ENCODE results near the gene AVPR1A. TPM values are rescaled to one million over a fixed set of nuclear protein-coding genes. Genes with fewer than 3 reads are reported as not detected.

AVPR1A gene
- total RNA-seq, 1 donor from 2014 or later: 2.1 TPM

DNA sequence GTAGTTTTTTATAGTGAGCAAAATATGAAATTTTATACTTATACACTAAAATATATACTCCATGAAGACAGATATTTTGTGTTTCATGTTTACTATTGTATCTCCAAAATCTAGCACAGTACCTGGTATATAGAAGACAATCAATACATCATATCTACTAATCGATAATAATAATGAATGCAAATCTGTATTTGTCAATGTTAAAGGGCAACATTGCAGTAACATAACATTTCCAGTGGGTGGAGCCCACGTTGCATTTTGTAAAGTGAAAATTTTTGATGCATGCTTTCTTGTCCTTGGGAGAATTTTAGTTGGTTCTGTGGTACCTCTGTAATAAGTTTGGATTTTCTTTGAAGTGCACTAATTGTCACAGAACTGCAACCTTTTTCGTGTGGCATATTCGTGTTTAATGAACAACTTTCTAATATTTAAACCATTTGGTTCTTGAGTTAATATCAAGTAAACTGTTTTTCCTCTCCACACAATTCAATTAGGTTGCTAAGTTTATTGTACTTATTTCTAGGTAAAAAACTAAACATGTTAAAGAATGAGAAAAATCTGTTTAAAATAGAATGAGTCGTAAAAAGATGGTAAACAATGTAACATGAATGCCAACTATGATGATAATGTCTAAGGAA lies 47.4 kb downstream of the AVPR1A start:
- intact Hi-C loops (cut with DNase I): loop anchor here (5.0 kb wide), 1 partner anchor 704 kb away; no protein-coding TSS in a partner anchor
- ATAC-seq (no peak), DNase-seq (ENCODE audit: missing footprints) (no peak)

DNA sequence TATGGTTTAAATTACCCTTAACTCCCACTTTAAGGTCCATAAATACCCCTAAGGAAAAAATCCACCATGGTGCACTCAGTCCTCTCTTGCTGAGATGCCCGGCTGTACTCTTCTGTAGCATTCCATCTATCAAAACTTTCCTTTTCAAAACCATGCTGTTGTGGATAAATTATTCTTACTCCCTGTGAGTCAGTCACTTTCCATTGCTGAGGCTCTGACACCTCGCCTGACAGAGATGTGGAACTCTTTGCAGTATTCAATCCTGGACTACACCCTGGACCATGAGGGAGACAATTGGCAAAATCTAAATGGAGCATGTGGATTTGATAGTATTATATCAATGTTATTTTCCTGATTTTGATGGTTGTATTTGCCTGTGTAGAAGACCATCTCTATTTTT lies 49.1 kb downstream of the AVPR1A start:
- no peak for DNase-seq (ENCODE audit: missing footprints)
- no peak for ATAC-seq
- intact Hi-C loops (cut with DNase I): loop anchor here (5.0 kb wide), 1 partner anchor 705 kb away; no protein-coding TSS in a partner anchor

DNA sequence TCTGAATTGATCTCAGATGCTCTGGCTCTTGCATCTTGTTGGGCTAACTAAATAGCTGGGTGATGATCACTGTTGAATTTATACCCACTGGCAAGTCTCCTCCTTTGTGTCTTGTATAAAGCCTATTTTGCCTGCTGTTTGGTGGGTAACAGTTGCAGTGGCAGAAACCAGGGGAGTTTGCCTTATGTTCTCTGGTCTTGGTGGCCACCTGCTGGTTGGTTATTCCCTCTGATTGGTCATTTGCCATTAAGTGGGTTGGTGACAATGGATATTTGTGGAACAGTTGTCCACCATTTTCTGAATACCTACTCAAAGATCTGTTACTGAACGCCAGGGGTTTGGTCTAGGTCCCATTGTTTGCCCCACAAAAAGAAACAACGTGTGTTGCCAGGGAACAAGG lies 52.1 kb downstream of the AVPR1A start:
- no peak for DNase-seq (ENCODE audit: missing footprints)
- intact Hi-C loops (cut with DNase I): no loop called here
- ATAC-seq: no peak

DNA sequence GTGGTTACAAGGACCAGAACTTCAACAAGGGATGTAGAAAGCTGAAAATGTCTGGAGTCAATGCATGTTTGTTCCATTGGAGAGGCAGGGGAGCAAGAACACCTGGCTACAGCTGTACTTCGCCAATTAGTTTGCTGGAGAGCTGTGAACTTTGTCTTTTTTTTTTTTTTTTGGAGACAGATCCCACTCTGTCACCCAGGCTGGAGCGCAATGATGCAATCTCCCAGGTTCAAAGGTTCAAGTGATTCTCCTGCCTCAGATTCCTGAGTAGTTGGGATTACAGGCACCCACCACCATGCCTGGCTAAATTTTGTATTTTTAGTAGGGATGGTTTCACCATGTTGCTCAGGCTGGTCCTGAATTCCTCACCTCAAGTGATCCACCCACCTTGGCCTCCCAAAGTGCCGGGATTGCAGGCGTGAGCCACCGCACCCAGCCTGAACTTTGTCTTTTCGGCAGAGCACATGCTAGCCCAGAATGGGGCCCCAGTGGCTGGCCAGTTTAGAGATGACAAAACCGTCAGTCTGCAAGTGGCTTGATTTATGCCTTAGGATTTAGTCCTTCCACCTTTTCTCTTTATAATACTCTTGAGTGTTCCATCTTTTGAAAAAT lies 55.5 kb downstream of the AVPR1A start:
- ATAC-seq (no peak), DNase-seq (ENCODE audit: missing footprints) (no peak)
- intact Hi-C loops (cut with DNase I): no loop called here

DNA sequence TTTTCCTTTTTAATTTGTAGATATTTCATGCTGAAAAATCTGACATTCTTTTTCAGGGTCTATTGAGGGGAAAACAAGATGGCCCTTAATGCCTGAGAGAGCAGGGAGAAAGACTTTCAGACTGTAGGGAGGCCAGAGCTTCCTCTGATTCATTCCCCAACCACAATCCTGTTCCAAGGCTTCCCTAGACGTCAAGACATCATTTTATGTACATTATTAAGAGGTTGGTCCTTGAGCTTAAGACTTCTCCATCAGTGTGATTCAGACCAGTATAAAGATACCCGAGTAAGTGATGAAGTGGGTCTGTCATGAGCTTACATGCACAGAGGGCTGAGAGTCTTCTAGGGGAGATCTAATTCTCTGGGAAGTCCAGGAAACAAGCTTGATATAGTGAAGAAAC lies 57.3 kb downstream of the AVPR1A start:
- no peak for ATAC-seq
- intact Hi-C loops (cut with DNase I): no loop called here
- DNase-seq (ENCODE audit: missing footprints): no peak

- intact Hi-C loops (cut with DNase I): no loop called here
- ATAC-seq (no peak), DNase-seq (ENCODE audit: missing footprints) (no peak)
Measured at GRCh38 chr12:63093084-63093483, 57.9 kb downstream of the AVPR1A start.

Other genes with a start within 250 kb of the AVPR1A start
- gene PPM1H, start 216.1 kb downstream of the AVPR1A start, total RNA-seq: 8.3 TPM

Data from Right ventricle myocardium inferior (tissue), 1 donor.